ENCODE measurements around the gene CHADL. TPM values are rescaled to one million over a fixed set of nuclear protein-coding genes. Genes with fewer than 3 reads are reported as not detected.

CHADL gene
- total and polyA plus RNA-seq, 11 donors: 3.9 to 31.2 (median 10.7) TPM

DNA sequence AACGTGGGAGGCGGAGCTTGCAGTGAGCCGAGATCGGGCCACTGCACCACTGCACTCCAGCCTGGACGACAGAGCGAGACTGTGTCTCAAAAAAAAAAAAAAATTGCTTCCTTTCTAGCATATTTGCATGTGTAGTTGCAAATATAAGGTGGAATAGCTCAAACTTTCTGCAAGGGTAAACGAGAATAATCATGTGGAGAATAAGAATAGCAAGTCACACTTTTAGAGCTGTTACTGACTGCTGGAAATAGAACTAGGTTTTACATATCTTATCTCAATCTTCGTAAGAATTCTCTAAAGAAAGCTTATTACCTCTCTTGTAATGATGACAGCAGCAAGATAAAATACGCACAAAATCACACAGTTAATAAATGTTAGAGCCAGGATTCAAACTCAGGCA is 34.0 kb downstream of the CHADL start:
- Histone ChIP-seq H3K27ac (no peak overlapping the region), H3K4me1 (peaks cover 0 to 14% (median 8%) of the 10 kb centered on the region in 12 donors), H3K36me3 (peaks cover 0 to 37% (median 30%) of the 10 kb centered on the region in 9 donors), H3K9me3 (no peaks in the 10 kb centered on the region), H3K27me3 (no peaks in the 10 kb centered on the region), H3K4me3 (no peak overlapping the region)
- TF ChIP-seq POLR2A (IDR thresholded peaks at IDR 0.05): no peak
- TF ChIP-seq, protein P1, sequence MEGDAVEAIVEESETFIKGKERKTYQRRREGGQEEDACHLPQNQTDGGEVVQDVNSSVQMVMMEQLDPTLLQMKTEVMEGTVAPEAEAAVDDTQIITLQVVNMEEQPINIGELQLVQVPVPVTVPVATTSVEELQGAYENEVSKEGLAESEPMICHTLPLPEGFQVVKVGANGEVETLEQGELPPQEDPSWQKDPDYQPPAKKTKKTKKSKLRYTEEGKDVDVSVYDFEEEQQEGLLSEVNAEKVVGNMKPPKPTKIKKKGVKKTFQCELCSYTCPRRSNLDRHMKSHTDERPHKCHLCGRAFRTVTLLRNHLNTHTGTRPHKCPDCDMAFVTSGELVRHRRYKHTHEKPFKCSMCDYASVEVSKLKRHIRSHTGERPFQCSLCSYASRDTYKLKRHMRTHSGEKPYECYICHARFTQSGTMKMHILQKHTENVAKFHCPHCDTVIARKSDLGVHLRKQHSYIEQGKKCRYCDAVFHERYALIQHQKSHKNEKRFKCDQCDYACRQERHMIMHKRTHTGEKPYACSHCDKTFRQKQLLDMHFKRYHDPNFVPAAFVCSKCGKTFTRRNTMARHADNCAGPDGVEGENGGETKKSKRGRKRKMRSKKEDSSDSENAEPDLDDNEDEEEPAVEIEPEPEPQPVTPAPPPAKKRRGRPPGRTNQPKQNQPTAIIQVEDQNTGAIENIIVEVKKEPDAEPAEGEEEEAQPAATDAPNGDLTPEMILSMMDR (IDR thresholded peaks at IDR 0.05): no peak
- ATAC-seq (no peak), DNase-seq (no peak)
- intact Hi-C loops (cut with DNase I): no loop called here
- WGBS, 4 donors: 88 to 91% (median 90%) methylated on average over 9 of the region's 9 CpGs

DNA sequence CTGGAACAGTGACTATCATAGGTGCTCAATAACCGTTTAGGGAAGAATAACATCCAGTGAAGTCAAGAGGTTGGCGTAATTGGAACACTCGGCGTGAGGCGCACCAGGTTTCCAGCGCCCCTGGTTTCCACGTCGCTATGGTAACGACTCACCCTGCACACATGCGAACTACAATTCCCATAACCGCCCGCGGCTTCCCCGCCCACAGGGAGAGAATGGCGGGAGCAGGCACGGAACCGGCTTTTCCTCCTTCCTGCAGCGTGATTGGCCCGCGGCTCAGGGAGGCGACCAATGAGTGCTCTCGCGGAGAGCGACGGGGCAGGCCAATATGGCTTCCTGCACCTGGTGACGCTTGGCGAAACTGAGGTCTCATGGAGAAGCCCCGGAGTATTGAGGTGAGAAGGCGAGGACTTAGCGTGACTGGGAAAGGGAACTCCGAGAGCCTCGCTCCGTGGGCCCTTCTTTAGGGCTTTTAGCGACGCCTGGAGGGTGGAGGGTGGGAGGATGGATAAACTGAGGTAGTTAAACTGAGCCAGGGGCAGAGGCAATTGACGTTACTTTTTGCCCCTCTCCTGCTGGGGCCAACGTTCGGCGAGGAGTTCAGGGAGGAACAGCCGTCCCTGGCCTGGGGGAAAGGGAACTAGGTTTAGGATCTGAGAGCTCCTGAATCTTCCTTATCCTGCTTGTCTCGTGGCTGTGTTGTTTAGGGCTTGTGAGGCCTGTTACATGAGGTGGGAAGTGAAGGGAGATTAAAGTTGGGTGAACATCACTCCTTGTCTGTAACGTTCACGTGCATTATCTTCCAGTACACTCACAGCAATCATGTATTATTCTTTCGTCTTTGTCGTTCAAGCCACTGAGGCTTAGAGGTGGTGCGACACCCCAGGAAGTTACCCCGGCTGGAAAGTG is 35.5 kb downstream of the CHADL start, which contains the start of gene L3MBTL2:
L3MBTL2 (plus strand) TSS at position 321 of the 909 bp plus-strand sequence; CDS start at position 372, 51 bp downstream.
- peak in 1 of 2 donors; percentile 63 for TF ChIP-seq POLR2A (IDR thresholded peaks at IDR 0.05)
- TF ChIP-seq, protein P1 (IDR thresholded peaks at IDR 0.05): no peak

DNA sequence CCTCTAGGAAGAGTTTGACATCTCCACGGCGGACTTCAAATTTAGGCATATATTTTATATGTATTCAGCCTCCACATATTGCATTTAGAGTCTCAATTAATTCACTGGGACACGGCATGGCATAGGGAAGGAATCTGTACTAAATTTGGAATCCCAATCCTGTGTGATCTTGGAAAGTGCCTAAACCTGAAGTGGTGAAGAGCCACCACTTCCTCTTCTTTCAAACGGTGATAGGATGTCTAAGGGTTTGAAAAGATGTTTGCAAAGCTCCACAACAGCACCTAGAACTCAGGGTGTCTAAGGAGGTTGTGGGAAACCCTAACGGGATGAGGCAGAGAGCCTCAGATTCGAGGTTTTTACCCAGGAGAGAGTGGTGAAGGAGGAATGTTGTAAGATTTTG is 36.7 kb downstream of the CHADL start:
- H3K27me3 ChIP-seq: no peaks in the 10 kb centered on the region
- peaks cover 0 to 14% (median 8%) of the 10 kb centered on the region in 12 donors for H3K4me1 ChIP-seq
- TF ChIP-seq, protein P1 (IDR thresholded peaks at IDR 0.05): no peak
- no peak for TF ChIP-seq POLR2A (IDR thresholded peaks at IDR 0.05)
- H3K27ac ChIP-seq: no peak overlapping the region
- no peak overlapping the region for H3K4me3 ChIP-seq
- DNase-seq (no peak), ATAC-seq (no peak)
- peaks cover 0 to 15% (median 8%) of the 10 kb centered on the region in 9 donors for H3K36me3 ChIP-seq
- intact Hi-C loops (cut with DNase I): no loop called here
- WGBS, 4 donors: 56 to 67% (median 66%) methylated on average over 6 of the region's 6 CpGs
- H3K9me3 ChIP-seq: no peaks in the 10 kb centered on the region

More for the DNA sequence above, 35.5 kb downstream of the CHADL start, which contains the start of gene L3MBTL2:
- Histone ChIP-seq H3K9me3 (no peaks in the 10 kb centered on the region), H3K36me3 (peaks cover 0 to 26% (median 20%) of the 10 kb centered on the region in 9 donors), H3K4me3 (peak within 1 kb of the TSS; percentile 25 to 96 (median 89)), H3K27ac (peak within 1 kb of the TSS; percentile 51 to 90 (median 78)), H3K4me1 (peaks cover 0 to 14% (median 8%) of the 10 kb centered on the region in 12 donors), H3K27me3 (no peaks in the 10 kb centered on the region)
- DNase-seq (peak; percentile 96 to 99 (median 98)), ATAC-seq (peak; percentile 99 to 100 (median 100))
- intact Hi-C loops (cut with DNase I): no loop called here
- 1 to 3% (median 2%) methylated on average over 38 to 47 of the region's 47 CpGs for WGBS, 4 donors

DNA sequence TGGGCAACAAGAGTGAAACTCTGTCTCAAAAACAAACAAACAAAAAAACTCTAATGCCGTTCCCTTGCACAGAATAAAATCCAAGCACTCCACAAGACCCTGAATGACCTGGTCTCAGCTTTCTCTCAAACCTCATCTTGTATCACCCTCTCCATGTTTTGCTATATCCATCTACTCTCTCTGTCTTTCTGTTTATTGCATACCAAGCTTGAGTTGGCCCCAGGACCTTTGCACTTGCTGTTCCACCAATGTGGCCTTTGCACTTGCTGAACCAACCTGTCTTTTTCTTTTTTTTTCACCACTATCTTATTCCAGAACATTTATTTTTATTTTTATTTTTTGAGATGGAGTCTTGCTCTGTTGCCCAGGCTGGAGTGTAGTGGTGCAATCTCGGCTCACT is 37.6 kb downstream of the CHADL start:
- no peak overlapping the region for H3K27ac ChIP-seq
- no peak for TF ChIP-seq POLR2A (IDR thresholded peaks at IDR 0.05)
- TF ChIP-seq, protein P1 (IDR thresholded peaks at IDR 0.05): no peak
- DNase-seq (no peak), ATAC-seq (no peak)
- H3K27me3 ChIP-seq: no peaks in the 10 kb centered on the region
- H3K36me3 ChIP-seq: peaks cover 0 to 6% (median 0%) of the 10 kb centered on the region in 9 donors
- peaks cover 0 to 20% (median 14%) of the 10 kb centered on the region in 12 donors for H3K4me1 ChIP-seq
- no peak overlapping the region for H3K4me3 ChIP-seq
- intact Hi-C loops (cut with DNase I): no loop called here
- no peaks in the 10 kb centered on the region for H3K9me3 ChIP-seq
- 91 to 97% (median 95%) methylated on average over 2 of the region's 2 CpGs for WGBS, 4 donors
